GM19351 (cell line): ENCODE data around the gene C1orf198.

Source experiments
- ATAC-seq: cut with Tn5 transposase; IDR thresholded peaks from one replicate; pipeline ENCODE4 v1.9.1; 2021; ENCODE audit warnings: mild to moderate bottlenecking, moderate library complexity; ENCODE audit not compliant: unreplicated experiment

Gene C1orf198, protein sequence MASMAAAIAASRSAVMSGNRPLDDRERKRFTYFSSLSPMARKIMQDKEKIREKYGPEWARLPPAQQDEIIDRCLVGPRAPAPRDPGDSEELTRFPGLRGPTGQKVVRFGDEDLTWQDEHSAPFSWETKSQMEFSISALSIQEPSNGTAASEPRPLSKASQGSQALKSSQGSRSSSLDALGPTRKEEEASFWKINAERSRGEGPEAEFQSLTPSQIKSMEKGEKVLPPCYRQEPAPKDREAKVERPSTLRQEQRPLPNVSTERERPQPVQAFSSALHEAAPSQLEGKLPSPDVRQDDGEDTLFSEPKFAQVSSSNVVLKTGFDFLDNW

GRCh38 chr1:230867903-230868735 lies at the start of gene C1orf198:
C1orf198 (minus strand) TSS chr1:230868521; CDS start chr1:230868512, 9 bp downstream.
- peak; percentile 81 for ATAC-seq

DNA sequence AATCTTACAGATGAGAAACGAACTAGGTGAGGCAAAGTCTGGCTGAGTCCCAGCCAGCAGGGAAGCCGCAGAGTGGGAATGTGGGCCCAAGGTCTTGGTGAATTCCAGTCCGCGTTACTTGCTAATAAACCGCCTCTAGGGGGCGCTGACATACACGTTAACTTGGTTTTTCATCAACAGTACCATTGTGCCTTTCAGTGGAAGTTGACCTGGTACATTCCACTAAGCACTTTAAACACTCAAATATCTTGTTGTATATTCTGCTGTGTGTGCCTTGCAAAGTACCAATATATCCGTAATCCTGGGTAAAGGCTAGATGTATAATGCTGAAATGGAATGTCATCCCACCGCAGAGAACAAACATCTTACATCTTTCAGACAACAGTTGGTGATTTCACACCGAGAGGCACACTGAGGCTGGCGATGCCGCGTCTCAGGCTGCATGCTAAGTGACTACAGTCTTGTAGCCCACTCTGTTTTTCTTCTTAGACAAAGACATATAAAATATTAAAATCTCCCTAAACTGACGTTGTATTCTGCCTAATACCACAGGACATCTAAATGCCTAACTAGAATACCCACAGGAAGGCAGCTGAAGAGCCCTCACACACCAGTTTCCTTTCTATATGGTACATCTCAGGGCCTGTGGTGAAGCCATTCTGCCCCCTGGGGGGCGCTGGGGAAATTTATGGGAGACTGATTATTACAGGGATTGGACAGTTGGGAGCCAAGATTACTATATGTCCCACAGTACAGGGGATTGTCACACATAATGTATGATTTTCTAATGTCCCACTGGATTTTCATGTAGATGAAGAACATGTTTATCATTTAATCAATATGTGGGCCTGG lies 49.2 kb upstream of the C1orf198 start:
- peak; percentile 85 for ATAC-seq

DNA sequence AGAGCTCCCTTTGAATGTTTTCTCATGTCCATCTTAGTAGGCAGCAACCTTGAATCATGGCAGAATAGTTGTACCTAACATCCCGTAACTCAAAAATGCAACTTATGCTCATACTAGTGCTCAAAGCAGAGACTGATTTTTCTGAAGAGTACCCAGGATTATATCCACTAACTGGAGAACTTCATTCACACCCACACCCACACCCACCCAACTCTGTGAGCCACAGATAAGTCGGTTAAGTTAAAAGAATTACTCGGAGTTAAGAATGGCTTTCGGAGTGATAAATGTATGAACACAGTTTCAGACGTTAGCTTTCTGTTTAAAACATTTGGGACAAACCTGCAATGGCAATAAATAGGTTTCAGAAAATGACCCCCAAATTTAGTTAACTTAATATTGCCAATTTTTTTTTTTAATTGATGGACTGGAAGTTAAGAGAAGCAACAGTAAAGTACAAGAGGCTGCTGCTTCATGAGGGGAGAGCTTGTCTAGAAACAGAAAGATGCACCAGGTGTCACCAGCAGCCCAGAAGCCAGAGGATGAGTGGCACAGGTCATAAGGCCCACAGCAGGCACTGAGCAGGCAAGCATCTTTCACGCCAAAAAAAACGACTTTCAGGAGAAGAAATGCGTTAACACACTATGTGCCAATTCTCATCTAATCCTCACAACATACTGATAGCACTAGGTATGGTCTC lies 48.4 kb upstream of the C1orf198 start:
- ATAC-seq = peak; percentile 7

- no peak for ATAC-seq
Observed at GRCh38 chr1:230915078-230915477, 46.8 kb upstream of the C1orf198 start.

DNA sequence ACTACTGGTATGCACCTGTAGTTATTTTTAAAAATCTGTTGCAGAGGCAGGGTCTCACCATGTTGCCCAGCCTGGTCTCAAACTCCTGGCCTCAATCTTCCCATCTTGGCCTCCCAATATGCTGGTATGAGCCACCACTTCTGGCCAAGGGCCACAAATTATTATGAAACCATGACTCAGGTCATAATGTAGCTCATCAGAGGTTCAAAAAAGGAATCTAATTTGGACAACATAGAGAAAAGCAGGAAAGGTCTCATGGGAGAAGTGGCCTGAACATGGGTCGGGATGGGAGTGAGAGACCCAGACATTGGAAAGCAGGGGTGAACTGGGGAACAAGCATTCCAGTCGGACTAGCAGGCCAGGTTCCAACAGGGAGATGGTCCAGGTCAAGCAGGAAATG lies 45.2 kb upstream of the C1orf198 start:
- ATAC-seq = no peak

DNA sequence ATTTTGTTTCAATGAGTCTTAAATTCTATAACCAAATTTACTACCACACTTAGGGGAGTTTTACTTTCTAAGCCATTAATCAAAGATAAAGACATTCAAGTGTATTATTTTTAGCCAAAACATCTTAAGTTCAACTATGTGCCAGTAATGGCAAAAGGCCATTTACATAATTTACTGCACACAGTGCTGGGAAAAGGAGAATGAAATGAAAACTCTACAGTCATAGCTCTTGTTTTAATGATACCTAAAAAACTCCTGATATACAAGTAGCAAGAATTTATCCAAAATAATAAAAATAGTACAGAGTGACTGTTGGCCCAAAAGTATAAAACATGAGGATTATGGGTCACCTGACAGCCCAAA lies 42.4 kb upstream of the C1orf198 start:
- no peak for ATAC-seq

GRCh38 chr1:230909974-230910754 lies 41.8 kb upstream of the C1orf198 start:
- ATAC-seq = no peak

DNA sequence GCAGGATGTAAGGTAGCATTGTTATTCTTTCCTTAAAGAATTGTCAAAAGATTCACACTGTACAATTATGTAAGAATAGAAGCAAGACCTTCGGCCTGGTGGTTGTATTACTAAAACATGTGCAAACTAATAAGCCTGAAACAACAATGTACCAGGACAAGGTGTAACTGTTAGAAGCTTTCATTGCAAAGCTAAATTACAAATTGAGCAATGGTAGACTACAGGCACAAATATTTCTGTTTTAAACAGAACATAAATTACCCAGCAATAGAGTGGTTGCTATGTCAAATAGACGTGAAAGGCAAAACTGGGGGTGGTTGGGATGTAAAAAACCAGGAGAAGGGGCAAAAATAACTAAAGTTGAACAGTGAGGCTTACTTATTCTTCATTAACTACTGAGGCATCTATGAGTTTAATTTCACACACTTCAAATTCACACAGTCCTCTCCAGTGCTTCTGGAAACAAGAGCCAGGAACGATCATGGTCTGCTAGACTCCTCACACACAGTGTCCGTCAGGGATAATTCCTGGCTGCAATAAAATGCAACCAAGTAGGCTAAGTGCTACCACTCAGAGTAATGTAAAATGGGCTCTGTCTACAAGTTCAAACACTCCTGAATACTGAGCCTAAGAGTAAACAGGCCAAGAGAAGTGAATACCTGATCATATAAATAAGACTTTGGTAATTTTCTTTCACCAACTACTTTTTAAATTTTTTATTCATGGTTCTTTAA lies 39.3 kb upstream of the C1orf198 start:
- no peak for ATAC-seq

DNA sequence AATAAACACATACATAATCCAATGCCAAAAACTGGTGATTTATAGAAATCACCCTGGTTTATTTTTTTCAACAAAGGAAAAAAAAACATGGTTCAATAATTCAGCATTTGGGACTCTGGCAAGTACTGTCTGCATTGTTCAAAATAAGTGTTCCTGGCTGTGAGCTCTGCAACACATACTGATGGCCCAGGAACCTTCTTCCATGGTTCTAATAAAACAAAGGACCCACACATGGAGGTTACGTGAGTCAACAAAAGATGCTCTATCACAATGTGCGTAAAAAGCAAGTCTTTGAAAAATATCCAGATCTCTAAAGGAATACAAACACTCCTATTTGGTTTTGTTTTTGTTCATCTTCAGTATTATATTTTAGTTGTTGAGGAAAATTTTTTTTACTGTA lies 37.9 kb upstream of the C1orf198 start:
- ATAC-seq = no peak

DNA sequence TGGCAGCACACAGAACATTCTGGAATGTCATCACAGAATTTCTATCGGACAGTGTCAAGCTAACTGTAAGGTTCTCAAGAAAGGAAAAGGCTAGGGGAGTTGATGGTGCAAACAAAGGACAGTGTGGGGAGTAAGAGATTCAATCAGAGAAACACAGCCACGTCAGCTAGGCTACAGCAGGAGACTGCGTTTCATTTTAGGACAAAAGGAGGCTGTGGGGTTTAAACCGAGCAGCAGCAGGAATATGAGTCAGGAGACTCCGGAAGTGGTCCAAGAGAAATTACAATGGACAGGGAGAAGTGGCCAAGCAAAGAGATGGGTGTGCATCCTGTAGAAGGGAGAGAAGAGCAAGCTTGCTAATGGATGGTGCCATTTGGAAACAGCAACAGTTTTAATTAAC lies 37.4 kb upstream of the C1orf198 start:
- ATAC-seq = no peak

- ATAC-seq = no peak
Observed at GRCh38 chr1:230902349-230902923, 34.1 kb upstream of the C1orf198 start.

GRCh38 chr1:230901671-230902070 lies 33.4 kb upstream of the C1orf198 start:
- no peak for ATAC-seq

DNA sequence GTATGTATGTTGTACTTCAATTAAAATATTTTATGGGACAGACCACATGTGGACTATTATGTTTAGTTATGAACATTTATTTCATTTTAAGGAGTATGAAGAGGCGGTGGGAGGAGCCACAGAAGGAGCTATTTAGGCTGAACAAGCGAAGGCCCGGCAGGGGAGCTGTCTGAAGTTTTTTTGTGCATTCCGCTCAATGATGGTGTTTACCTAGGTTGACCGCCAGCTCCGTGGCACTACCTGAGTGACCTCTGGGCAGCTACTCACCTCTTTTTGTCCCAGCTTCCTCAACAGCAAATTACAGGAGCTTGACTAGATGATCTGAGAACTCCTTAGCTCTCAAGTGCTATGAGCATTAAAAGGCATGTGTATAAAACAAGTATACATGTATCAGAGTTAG lies 32.7 kb upstream of the C1orf198 start:
- ATAC-seq = no peak

DNA sequence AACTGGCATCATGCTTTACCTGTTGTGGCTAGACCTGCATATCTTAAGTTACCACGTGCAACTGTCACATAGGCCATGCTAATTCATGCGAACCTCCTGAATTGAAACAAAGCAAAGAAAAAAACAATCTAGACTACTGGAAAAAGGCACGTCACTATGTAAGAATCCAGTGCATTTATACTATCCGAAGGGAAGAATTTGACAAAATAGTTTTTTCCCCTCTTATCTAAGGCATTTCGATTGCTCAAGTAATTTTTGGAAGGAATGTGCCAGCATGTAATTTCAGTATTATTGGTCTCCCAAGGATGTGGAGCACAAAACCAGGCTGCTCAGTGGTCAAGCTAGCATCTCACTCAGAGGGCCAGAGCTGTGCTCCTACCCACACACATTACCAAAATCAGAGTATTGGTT lies 31.5 kb upstream of the C1orf198 start:
- ATAC-seq = no peak

GRCh38 chr1:230898748-230899147 lies 30.4 kb upstream of the C1orf198 start:
- no peak for ATAC-seq

GRCh38 chr1:230898144-230898543 lies 29.8 kb upstream of the C1orf198 start:
- no peak for ATAC-seq

- no peak for ATAC-seq
Observed at GRCh38 chr1:230896779-230897178, 28.5 kb upstream of the C1orf198 start.

DNA sequence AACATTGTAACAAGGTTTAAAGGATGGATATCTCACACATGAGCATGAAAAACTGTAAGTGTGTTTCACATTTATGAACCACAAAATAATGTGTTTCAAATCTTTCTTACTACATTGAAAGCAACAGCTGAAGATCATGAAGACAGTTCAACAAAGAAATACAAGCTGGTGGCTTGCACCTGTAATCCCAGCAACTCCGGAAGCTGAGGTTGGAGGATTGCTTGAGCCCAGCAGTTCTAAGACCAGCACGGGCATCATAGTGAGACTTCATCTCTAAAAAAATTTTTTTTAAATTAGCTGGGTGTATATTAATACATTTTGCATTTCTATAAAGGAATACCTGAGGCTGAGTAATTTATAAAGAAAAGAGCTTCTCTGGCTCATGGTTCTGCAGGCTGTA lies 27.1 kb upstream of the C1orf198 start:
- no peak for ATAC-seq

GRCh38 chr1:230894664-230895063 lies 26.3 kb upstream of the C1orf198 start:
- no peak for ATAC-seq
